Keratinocyte (primary cell): ENCODE results near the gene FOCAD. TPM values are rescaled to one million over a fixed set of nuclear protein-coding genes. Genes with fewer than 3 reads are reported as not detected.

ENCODE experiments used
- DNase-seq: peaks from one replicate; pipeline ENCODE4 v3.0.0-alpha.2; 2011; ENCODE audit warnings: low read depth, missing footprints, low spot score
- FAIRE-seq: peaks from 2 replicates; lab custom pipeline; 2011; peaks lifted over from hg19 to GRCh38; lab: Jason Lieb, UNC
- H2AFZ ChIP-seq: 2 replicates; pipeline ENCODE4 v1.6.0; 2012; ENCODE audit warnings: low read length, control low read depth, inconsistent platforms; ENCODE audit not compliant: control insufficient read depth
- H3K27ac ChIP-seq: 2 replicates; pipeline ENCODE4 v1.5.1; 2011; ENCODE audit warnings: low read length; ENCODE audit not compliant: control insufficient read depth, insufficient read depth
- H3K27me3 ChIP-seq: 3 replicates; pipeline ENCODE4 v1.6.0; 2011; ENCODE audit warnings: low read length; ENCODE audit not compliant: control insufficient read depth, insufficient read depth; ENCODE audit errors: extremely low read depth
- H3K36me3 ChIP-seq, 2 experiments: 2 replicates in 1 of 2; 3 replicates in 1 of 2; pipeline ENCODE4 v1.5.1; 2011; ENCODE audit warnings: low read length in 2 of 2, mild to moderate bottlenecking in 1 of 2; ENCODE audit not compliant: control insufficient read depth in 2 of 2, insufficient read depth in 2 of 2; ENCODE audit errors: extremely low read depth in 1 of 2
- H3K4me1 ChIP-seq: 3 replicates; pipeline ENCODE4 v1.5.1; 2011; ENCODE audit warnings: low read length; ENCODE audit not compliant: control insufficient read depth, insufficient read depth; ENCODE audit errors: extremely low read depth
- H3K4me2 ChIP-seq: 3 replicates; pipeline ENCODE4 v1.6.0; 2011; ENCODE audit warnings: low read depth, low read length; ENCODE audit not compliant: control insufficient read depth, insufficient read depth; ENCODE audit errors: extremely low read depth
- H3K4me3 ChIP-seq, 3 experiments: fragments of 200-600 bp in 1 of 3; sonication (generic) in 1 of 3; 2 replicates in 2 of 3; 3 replicates in 1 of 3; pipeline ENCODE4 v1.5.1; 2011 to 2016; ENCODE audit warnings: low read length in 3 of 3, mild to moderate bottlenecking in 3 of 3, control low read depth in 2 of 3, inconsistent platforms in 1 of 3, low read depth in 1 of 3, mixed read lengths in 1 of 3, mixed run types in 1 of 3, moderate library complexity in 1 of 3; ENCODE audit not compliant: control insufficient read depth in 2 of 3, insufficient read depth in 2 of 3; ENCODE audit errors: extremely low read depth in 1 of 3
- H3K79me2 ChIP-seq: 2 replicates; pipeline ENCODE4 v1.6.0; 2012; ENCODE audit warnings: low read length; ENCODE audit not compliant: control insufficient read depth, insufficient read depth
- H3K9ac ChIP-seq: 3 replicates; pipeline ENCODE4 v1.6.0; 2011; ENCODE audit warnings: low read length; ENCODE audit not compliant: control insufficient read depth, insufficient read depth; ENCODE audit errors: extremely low read depth
- H3K9me1 ChIP-seq: 3 replicates; pipeline ENCODE4 v1.6.0; 2011; ENCODE audit warnings: low read length; ENCODE audit not compliant: control insufficient read depth, insufficient read depth; ENCODE audit errors: extremely low read depth
- H3K9me3 ChIP-seq: 2 replicates; pipeline ENCODE4 v1.5.1; 2012; ENCODE audit warnings: low read depth, low read length; ENCODE audit not compliant: control insufficient read depth
- H4K20me1 ChIP-seq: 3 replicates; pipeline ENCODE4 v1.6.0; 2011; ENCODE audit warnings: low read length; ENCODE audit not compliant: control insufficient read depth, insufficient read depth; ENCODE audit errors: extremely low read depth
- CTCF ChIP-seq, 3 experiments: IDR thresholded peaks in 1 of 3; conservative IDR thresholded peaks in 1 of 3; optimal IDR thresholded peaks in 1 of 3; 2 replicates in 2 of 3; 3 replicates in 1 of 3; pipeline versions ENCODE3 to v1.5.1; 2011; ENCODE audit warnings: low read length in 3 of 3, mild to moderate bottlenecking in 3 of 3, moderate library complexity in 2 of 3, control low read depth in 1 of 3, inconsistent platforms in 1 of 3; ENCODE audit not compliant: insufficient read depth in 2 of 3; ENCODE audit errors: extremely low read depth in 1 of 3
- EZH2 ChIP-seq: IDR thresholded peaks from one replicate; pipeline ENCODE4 v1.6.1; 2012; ENCODE audit warnings: inconsistent platforms, mild to moderate bottlenecking, low read length, moderate library complexity
- dilution Hi-C: fragments of 300-500 bp; cut with MboI; formaldehyde crosslinking; loops from one replicate; pipeline ENCODE4 v1.7.0; 2020; ENCODE audit warnings: low sequenced_read_pairs; ENCODE audit not compliant: extremely low pct_ligation_motif_present
- polyA plus RNA-seq, 5 experiments: library from polyadenylated mRNA; depleted of rRNA in 3 of 5; stranded (reverse) in 3 of 5; stranded (forward) in 1 of 5; unstranded in 1 of 5; fragments of >200 nt; gene quantifications; 1 replicate in 1 of 5; 2 replicates in 3 of 5; 3 replicates in 1 of 5; pipeline versions ENCODE4 v1.2.1 to v1.2.3, GENCODE V29; 2011 to 2012; ENCODE audit warnings: missing spikeins in 2 of 5, low read depth in 1 of 5, low replicate concordance in 1 of 5

The FOCAD gene
- polyA plus RNA-seq, 1 donor (not counting 4 experiments of a cell fraction or from before 2014, with no cell fraction given), result 33.1 TPM

GRCh38 chr9:20906326-20906725 is 222.3 kb downstream of the FOCAD start:
- Histone ChIP-seq H3K36me3 (no peaks in the 10 kb centered on the region), H3K9me1 (no peaks in the 10 kb centered on the region), H3K4me3 (no peak overlapping the region), H3K4me1 (no peaks in the 10 kb centered on the region), H3K9ac (no peak overlapping the region), H3K27ac (no peak overlapping the region), H3K79me2 (no peaks in the 10 kb centered on the region), H3K9me3 (no peaks in the 10 kb centered on the region), H3K4me2 (no peak overlapping the region), H4K20me1 (no peaks in the 10 kb centered on the region), H2AFZ (no peak overlapping the region), H3K27me3 (no peaks in the 10 kb centered on the region)
- FAIRE-seq (no peak), DNase-seq (no peak)
- dilution Hi-C loops, result no loop called here
- TF ChIP-seq CTCF (optimal IDR thresholded peaks at IDR 0.05 in 1 of 3, IDR thresholded peaks at IDR 0.05 in 1 of 3, conservative IDR thresholded peaks at IDR 0.05 in 1 of 3; ENCODE audit: extremely low read depth in 1 of 3, insufficient read depth in 2 of 3, low read length in 3 of 3) (no peak), EZH2 (no peak)

- no peaks in the 10 kb centered on the region for H3K36me3 ChIP-seq
- H3K9ac ChIP-seq, result no peak overlapping the region
- TF ChIP-seq CTCF (optimal IDR thresholded peaks at IDR 0.05 in 1 of 3, IDR thresholded peaks at IDR 0.05 in 1 of 3, conservative IDR thresholded peaks at IDR 0.05 in 1 of 3; ENCODE audit: extremely low read depth in 1 of 3, insufficient read depth in 2 of 3, low read length in 3 of 3) (no peak), EZH2 (no peak)
- H3K4me2 ChIP-seq, result no peak overlapping the region
- FAIRE-seq (no peak), DNase-seq (no peak)
- no peaks in the 10 kb centered on the region for H3K9me1 ChIP-seq
- no peaks in the 10 kb centered on the region for H3K79me2 ChIP-seq
- no peak overlapping the region for H2AFZ ChIP-seq
- no peaks in the 10 kb centered on the region for H3K4me1 ChIP-seq
- H3K27me3 ChIP-seq, result no peaks in the 10 kb centered on the region
- H4K20me1 ChIP-seq, result no peaks in the 10 kb centered on the region
- H3K4me3 ChIP-seq, result no peak overlapping the region
- H3K27ac ChIP-seq, result no peak overlapping the region
- dilution Hi-C loops, result no loop called here
- H3K9me3 ChIP-seq, result no peaks in the 10 kb centered on the region
Measured at GRCh38 chr9:20908461-20908860, 224.4 kb downstream of the FOCAD start.
